ENCODE measurements around the gene TINAGL1.

TINAGL1 gene

GRCh38 chr1:31576201-31576669, at the start of gene TINAGL1:
Gene TINAGL1, plus strand, starts transcription at chr1:31576515. Its CDS starts 634 bp downstream, at chr1:31577149.
- DNase-seq = peak; percentile 52

DNA sequence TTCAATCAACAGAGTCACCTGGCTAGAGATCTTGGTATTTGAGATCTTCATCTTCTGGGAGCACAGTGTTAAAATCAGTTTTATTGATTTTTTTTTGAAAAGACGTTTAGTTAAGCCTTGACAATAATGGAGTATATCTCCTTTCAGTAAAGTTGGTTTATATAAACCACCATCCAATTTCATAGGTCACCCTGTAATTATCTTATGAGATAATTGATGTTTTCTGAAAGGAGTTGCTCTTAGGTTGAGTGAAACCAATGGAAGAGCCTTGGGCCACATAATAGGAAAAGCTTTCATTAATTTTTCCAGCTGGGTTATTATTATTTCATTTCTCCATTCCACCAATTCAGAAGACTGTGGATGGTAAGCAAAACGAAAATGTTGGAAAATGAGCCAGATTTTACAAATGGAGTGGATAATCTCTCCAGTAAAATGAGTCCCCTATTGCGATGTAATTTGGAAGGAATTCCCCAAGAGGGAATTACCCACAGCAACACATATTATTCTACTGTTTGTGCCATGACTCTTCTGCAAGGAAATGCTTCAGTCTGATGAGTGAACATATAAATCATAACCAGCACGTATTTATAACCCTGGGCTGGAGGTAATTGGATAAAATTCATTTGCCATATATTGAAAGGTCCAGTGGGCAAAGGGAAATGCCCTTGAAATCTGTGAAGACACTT, 46.2 kb upstream of the TINAGL1 start:
- DNase-seq = no peak

DNA sequence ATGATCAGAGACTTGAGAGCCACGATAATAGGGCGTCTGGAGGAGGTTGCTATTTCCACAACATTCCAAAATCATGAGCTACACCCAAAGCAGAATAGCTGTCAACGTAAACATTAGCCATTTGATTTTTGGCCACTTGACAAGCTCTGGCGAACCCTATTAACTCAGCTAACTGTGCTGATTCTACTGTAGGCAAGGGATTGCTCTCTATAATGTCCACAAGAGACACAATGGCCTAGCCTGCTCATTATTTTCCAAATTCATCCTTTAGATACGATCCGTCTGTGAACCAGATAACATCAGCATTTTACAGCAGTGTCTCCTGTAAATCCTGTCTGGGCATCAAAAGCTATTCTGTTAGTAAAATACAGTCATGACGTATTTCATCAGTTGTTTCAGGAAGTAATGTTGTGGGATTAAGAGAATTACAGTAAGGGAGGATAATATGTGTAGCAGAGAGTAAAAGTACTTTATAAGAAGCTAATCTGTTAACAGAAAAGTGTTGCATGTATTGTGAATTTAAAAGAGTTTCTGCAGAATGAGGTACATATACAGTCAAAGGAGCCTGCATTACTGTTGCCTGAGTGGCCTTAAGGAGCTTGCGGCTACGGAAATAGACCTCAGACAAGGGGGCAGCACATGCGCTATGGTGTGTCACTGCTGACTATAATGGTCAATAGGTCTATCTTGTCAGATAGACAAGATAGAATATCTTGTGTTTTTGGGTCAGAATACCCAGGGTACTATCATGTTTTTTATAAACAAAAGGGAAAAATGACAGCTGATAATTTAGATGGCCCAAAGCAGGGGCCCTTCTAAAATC, 44.9 kb upstream of the TINAGL1 start:
- DNase-seq = no peak

DNA sequence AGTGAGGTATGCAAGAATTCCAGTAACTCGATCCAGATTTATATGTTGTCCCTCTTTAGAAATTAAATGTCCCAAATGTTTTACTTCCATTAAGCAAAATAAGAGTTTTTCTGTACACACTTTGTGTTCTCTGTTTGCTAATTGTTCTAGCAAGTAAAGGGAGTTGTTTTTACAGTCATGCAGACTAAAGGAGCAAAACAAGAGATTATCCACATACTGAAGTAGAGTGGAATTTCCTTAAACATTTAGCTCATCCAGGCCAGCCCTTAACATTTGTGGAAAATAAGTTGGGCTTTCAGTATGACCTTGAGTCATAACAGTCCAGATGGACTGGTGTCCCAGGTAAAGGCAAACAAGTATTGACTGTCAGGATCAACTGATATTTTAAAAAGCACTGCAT, 44.1 kb upstream of the TINAGL1 start:
- DNase-seq = no peak

GRCh38 chr1:31535561-31535960, 40.8 kb upstream of the TINAGL1 start:
- DNase-seq = no peak

- DNase-seq = no peak
Measured at GRCh38 chr1:31539329-31539728, 37.0 kb upstream of the TINAGL1 start.

DNA sequence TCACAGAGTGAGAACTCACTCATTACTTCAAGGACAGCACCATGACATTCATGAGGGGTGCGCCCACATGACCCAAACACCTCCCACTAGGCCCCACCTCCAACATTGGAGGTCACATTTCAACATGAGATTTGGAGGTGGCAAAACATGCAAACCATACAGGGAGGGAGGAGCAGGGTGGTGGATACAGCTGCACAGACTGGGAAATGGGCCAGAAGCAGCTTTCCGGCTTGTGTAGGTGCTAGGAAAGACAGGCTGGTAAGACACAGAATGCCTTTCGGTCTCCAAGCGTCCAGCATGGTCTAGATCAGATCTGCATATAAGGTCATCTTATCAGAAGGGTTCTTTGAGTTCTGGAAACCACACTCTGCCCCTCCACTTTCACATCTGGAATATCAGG, 35.1 kb upstream of the TINAGL1 start:
- no peak for DNase-seq

DNA sequence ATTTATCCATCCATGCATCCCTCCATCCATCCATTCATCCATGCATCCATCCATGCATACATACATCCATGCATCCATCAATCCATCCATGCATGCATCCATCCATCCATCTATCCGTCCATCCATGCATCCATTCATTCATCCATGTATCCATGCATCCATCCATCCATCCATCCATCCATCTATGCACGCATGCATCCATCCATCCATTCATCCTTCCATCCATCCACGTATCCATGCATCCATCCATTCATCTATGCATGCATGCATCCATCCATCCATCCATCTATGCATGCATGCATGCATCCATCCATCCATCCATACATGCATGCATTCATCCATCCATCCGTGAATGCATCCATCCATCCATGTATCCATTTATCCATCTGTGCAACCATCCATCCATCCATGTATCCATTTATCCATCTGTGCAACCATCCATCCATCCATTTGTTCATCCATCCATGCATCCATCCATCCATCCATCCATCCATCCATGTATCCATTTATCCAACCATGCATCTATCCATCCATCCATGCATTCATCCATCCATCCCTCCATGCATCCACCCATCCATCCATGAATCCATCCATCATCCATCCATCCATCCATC, 30.3 kb upstream of the TINAGL1 start:
- no peak for DNase-seq

DNA sequence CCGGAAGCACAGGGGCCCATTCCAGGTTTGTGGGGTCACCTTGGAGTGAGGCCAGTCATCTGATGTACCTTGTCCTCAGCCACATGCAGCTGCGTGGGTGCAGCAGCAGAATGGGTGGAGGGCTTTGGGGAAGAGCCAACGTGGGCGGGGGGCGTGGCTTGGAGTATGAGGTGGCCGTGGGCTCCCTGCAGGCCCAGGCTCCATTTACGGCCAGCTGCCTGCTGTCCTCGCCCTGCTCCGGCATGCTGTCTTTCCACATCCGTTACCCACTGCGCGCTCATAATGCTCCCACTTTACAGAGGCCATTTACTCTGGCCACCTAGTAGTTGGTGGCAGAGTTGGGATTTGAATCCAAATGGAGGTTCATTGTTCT, 27.8 kb upstream of the TINAGL1 start:
- DNase-seq = no peak

GRCh38 chr1:31548907-31549808, 27.2 kb upstream of the TINAGL1 start:
- peak; percentile 92 for DNase-seq

DNA sequence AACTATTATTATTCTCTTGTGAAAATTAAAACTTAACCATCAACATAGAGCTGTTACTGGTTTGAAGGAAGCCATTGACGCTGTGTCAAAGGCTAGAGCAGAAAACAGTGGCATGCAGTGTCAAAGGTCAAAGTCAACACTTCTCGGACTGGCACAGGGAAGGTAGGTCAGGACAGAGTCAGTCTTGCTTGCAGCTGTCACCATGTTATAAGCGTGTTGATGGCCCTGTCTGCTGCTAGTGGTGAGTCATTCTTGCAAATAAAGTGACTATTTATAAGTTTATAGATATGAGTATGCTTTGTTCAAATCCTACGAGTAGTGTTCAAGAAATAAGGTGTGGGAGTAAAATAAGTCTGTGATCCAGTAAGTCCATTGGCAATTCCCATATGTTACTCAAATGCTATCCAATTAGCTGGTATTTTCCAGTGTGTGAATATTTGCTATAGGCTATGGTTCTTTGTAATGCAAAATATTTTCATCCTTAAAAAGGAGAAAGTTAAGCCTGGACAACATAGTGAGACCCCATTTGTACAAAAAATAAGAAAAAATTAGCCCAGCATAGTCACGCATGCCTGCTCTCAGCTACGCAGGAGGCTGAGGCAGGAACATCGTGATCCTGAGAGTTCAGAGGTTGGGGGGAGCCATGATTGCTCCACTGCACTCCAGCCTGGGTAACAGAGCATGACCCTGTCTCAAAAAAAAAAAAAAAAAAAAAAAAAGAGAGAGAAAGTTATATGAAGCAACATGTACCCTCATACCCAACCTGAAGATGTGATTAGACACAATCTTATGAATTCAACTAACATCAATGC, 26.3 kb upstream of the TINAGL1 start:
- DNase-seq = no peak

DNA sequence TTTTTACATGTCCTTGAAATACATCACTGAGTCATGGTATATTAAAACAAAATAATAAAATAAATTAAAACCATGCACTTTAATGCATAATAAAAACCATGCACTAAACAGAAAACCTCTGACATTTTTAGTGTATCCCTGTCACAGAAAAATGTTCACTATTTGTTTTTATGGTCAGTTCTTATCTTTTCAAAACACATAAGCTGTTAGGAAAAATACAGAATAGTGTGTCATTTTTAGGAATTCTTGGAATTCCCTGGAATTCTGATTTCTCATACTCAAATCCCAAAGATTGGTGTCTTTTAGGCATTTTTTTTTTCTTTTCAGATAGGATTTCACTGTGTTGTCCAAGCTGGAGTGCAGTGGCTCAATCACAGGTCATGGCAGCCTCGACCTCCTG, 25.1 kb upstream of the TINAGL1 start:
- no peak for DNase-seq

- no peak for DNase-seq
Measured at GRCh38 chr1:31552489-31552888, 23.8 kb upstream of the TINAGL1 start.

DNA sequence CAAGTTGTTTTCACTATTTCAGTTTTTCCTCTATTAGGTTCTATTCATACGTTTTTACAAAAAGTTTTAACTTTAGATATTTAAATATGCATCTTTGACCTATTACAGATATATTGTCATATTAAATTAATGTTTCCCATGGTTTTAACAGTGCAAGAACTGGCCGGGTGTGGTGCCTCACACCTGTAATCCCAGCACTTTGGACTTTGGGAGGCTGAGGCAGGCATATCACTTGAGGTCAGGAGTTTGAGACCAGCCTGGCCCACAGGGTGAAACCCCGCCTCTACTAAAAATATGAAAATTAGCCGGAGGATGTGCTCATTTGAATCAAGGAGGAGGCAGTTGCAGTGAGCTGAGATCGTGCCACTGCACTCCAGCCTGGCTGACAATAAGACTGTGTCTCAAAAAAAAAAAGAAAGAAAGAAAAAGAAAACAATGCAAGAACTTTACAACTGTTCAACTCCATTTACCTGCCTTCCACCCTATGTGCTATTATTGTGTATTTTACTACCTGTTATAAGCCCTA, 19.8 kb upstream of the TINAGL1 start:
- DNase-seq = no peak

DNA sequence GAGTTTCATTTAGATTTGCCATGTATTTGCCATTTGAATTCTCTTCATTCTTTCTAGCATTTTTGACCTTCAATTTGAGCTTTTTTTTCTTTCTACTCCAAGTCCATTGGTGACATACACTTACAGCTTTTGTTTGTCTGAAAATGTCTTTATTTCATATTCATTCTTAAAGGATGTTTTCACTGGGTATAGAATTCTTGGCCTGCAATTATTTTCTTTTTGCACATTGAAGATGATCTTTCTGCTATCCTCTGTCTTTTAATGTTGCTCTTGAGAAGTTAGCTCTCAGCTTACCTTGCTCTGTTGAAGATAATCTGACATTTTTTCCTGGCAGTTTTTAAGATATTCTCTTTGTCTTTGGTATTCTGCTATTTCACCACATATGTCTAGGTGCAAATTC, 16.6 kb upstream of the TINAGL1 start:
- DNase-seq = no peak

GRCh38 chr1:31560394-31560793, 15.9 kb upstream of the TINAGL1 start:
- no peak for DNase-seq

DNA sequence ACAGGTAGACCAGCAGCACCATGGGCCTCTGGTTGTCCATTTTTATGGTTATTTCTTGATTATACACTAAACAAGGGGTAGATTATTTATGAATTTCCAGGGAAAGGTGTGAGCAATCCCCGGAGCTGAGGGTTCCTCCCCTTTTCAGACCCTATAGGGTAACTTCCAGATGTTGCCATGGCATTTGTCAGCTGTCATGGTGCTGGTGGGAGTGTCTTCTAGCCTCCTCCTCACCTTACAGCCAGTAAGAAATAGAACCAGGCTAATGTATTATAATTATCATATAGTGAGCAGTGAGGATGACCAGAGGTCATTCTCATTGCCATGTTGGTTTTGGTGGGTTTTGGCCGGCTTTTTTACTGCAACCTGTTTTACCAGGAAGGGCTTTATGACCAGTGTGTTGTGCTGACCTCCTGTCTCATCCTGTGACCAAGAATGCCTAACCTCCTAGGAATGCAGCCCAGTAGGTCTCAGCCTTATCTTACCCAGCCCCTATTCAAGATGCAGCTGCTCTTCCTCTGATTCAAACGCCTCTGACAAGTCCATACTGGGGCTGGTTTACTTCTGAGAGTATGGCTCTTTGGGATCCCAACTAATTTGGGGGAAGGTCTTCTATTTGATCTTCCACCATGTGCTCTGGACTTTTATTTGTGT, 13.5 kb upstream of the TINAGL1 start:
- DNase-seq = no peak

- DNase-seq = no peak
Measured at GRCh38 chr1:31564606-31564989, 11.7 kb upstream of the TINAGL1 start.

DNA sequence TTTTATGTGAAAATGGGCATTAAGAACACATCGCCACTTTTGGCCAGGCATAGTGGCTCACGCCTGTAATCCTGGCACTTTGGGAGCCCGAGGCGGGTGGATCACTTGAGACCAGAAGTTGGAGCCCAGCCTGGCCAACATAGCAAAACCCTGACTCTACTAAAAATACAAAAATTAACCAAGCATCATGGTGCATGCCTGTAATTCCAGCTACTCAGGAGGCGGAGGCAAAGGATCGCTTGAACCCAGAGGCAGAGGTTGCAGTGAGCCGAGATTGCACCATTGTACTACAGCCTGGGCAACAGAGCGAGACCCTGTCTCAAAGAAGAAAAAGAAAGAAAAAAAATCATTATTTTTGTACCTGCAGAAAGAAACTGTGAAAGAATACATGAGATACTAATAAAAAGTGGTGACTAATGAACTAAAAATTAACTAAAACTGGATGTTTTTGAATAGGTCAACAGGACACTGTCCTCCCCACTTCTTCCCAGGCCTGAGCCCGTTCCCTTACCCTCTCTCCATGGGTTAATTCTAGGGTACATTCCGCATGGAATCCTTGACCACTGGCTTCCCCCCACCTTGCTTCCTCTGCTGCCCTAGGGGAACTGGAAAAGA, 8.3 kb upstream of the TINAGL1 start:
- DNase-seq = no peak

GRCh38 chr1:31568895-31569595, 7.3 kb upstream of the TINAGL1 start:
- no peak for DNase-seq
